ENCODE data around the gene PPP2R2C.

PPP2R2C gene

DNA sequence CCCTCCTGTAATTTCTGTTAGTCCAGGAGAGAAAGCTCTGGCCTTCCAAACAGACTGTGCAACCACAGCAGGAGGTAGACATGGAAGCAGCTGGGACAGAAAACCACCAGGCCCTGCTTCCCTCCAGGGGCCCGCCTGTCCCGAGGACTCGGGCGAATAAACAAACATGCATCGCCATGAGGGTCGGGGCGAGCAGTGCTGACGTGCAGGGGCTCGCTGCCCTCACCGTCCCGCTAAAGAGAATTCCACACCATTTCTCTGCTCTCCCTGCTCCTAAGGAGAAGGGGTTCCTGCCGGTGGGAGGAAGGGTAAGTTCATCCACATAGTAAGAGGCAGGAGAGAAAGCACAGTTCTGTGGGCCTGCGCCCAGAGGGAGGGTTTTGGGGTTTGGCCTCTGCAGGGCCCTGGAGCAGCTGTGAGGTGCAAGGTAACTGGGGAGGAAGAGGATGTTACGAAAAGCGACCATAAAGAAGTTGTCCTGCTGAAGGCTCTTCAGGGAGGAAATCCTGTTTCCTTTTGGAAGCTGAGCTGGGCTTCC is 147.9 kb downstream of the PPP2R2C start:
- Histone ChIP-seq H3K27ac (ENCODE audit: poor library complexity, severe bottlenecking) (no peak overlapping the region), H3K36me3 (ENCODE audit: low read depth) (no peaks in the 10 kb centered on the region), H3K4me3 (ENCODE audit: severe bottlenecking) (no peak overlapping the region), H3K4me1 (ENCODE audit: insufficient read depth, poor library complexity, severe bottlenecking) (no peaks in the 10 kb centered on the region), H3K27me3 (ENCODE audit: insufficient read depth, poor library complexity, severe bottlenecking) (no peaks in the 10 kb centered on the region), H3K9me3 (ENCODE audit: severe bottlenecking) (no peaks in the 10 kb centered on the region)
- TF ChIP-seq CTCF (IDR thresholded peaks at IDR 0.05; ENCODE audit: poor library complexity, severe bottlenecking) = no peak
- DNase-seq (ENCODE audit: low spot score) = no peak
- no peak for ATAC-seq (ENCODE audit: low read depth)

- no peak for ATAC-seq (ENCODE audit: low read depth)
- Histone ChIP-seq H3K27me3 (ENCODE audit: insufficient read depth, poor library complexity, severe bottlenecking) (no peaks in the 10 kb centered on the region), H3K27ac (ENCODE audit: poor library complexity, severe bottlenecking) (no peak overlapping the region), H3K9me3 (ENCODE audit: severe bottlenecking) (no peaks in the 10 kb centered on the region), H3K36me3 (ENCODE audit: low read depth) (no peaks in the 10 kb centered on the region), H3K4me3 (ENCODE audit: severe bottlenecking) (no peak overlapping the region), H3K4me1 (ENCODE audit: insufficient read depth, poor library complexity, severe bottlenecking) (no peaks in the 10 kb centered on the region)
- no peak for TF ChIP-seq CTCF (IDR thresholded peaks at IDR 0.05; ENCODE audit: poor library complexity, severe bottlenecking)
- no peak for DNase-seq (ENCODE audit: low spot score)
These were observed 149.4 kb downstream of the PPP2R2C start for GRCh38 chr4:6322761-6323566.

- no peaks in the 10 kb centered on the region for H3K27me3 ChIP-seq (ENCODE audit: insufficient read depth, poor library complexity, severe bottlenecking)
- H3K27ac ChIP-seq (ENCODE audit: poor library complexity, severe bottlenecking) = no peak overlapping the region
- TF ChIP-seq CTCF (IDR thresholded peaks at IDR 0.05; ENCODE audit: poor library complexity, severe bottlenecking) = no peak
- no peaks in the 10 kb centered on the region for H3K9me3 ChIP-seq (ENCODE audit: severe bottlenecking)
- no peak for DNase-seq (ENCODE audit: low spot score)
- H3K4me1 ChIP-seq (ENCODE audit: insufficient read depth, poor library complexity, severe bottlenecking) = no peaks in the 10 kb centered on the region
- H3K4me3 ChIP-seq (ENCODE audit: severe bottlenecking) = no peak overlapping the region
- H3K36me3 ChIP-seq (ENCODE audit: low read depth) = no peaks in the 10 kb centered on the region
- no peak for ATAC-seq (ENCODE audit: low read depth)
These were observed 150.2 kb downstream of the PPP2R2C start for GRCh38 chr4:6322067-6322760.

DNA sequence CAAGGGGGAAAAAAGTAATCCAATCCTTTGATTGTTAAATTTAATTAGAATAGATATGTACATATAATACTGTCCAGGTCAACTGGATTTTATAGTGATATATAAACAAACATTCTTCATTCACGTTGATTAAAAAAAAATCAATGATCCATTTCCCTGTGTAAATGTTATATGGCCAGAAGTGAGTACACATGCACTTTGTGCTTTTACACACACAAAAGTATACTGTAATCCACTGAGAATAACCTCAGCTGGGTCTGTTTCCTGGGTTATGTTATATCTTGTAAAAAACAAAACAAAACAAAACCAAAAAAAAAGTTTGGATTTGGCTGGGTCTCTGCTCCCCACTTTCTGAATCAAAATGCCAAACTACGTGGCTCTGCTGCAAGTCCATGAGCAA is 151.1 kb downstream of the PPP2R2C start:
- ATAC-seq (ENCODE audit: low read depth) (no peak), DNase-seq (ENCODE audit: low spot score) (no peak)
- no peaks in the 10 kb centered on the region for H3K27me3 ChIP-seq (ENCODE audit: insufficient read depth, poor library complexity, severe bottlenecking)
- H3K27ac ChIP-seq (ENCODE audit: poor library complexity, severe bottlenecking) = no peak overlapping the region
- H3K4me1 ChIP-seq (ENCODE audit: insufficient read depth, poor library complexity, severe bottlenecking) = no peaks in the 10 kb centered on the region
- no peak for TF ChIP-seq CTCF (IDR thresholded peaks at IDR 0.05; ENCODE audit: poor library complexity, severe bottlenecking)
- no peaks in the 10 kb centered on the region for H3K36me3 ChIP-seq (ENCODE audit: low read depth)
- no peaks in the 10 kb centered on the region for H3K9me3 ChIP-seq (ENCODE audit: severe bottlenecking)
- H3K4me3 ChIP-seq (ENCODE audit: severe bottlenecking) = no peak overlapping the region
